SK-N-SH (cell line): ENCODE measurements around the gene TEX35. TPM values are rescaled to one million over a fixed set of nuclear protein-coding genes. Genes with fewer than 3 reads are reported as not detected.

ENCODE experiments used
- CTCF ChIA-PET: fragments of 300-600, 350-600 bp; formaldehyde crosslinking; extraction: SDS; loops from one replicate; lab custom pipeline; 2021; lab: Yijun Ruan, JAX
- POLR2A ChIA-PET: fragments of 350-600 bp; sonication (Branson Sonifier 250); formaldehyde crosslinking; extraction: SDS; loops from one replicate; lab custom pipeline; 2020; ENCODE audit warnings: antibody characterized with exemption, inconsistent platforms; lab: Yijun Ruan, JAX
- DNase-seq: peaks from one replicate; pipeline ENCODE4 v3.0.0; 2012
- H2AFZ ChIP-seq: fragments of 200-600 bp; sonication (generic); 2 replicates; pipeline ENCODE4 v1.8.1; 2016; ENCODE audit warnings: antibody characterized with exemption, mild to moderate bottlenecking, low read depth
- H3F3A ChIP-seq: fragments of 200-600 bp; sonication (generic); replicated peaks from 2 replicates; pipeline ENCODE3; 2016; ENCODE audit warnings: antibody characterized with exemption, mild to moderate bottlenecking; ENCODE audit not compliant: insufficient read depth
- H3K27ac ChIP-seq, 2 experiments: fragments of 200-500 bp in 1 of 2; fragments of 200-600 bp in 1 of 2; sonication (Bioruptor generic) in 1 of 2; sonication (generic), shearing (Covaris generic) in 1 of 2; 2 replicates each; pipeline versions ENCODE4 v1.5.1 to v1.6.1; 2014 to 2016; ENCODE audit warnings: low read depth in 2 of 2, inconsistent platforms in 1 of 2, low read length in 1 of 2, mild to moderate bottlenecking in 1 of 2, mixed read lengths in 1 of 2
- H3K27me3 ChIP-seq: fragments of 200-600 bp; sonication (generic), shearing (Covaris generic); 2 replicates; pipeline ENCODE4 v1.6.1; 2016; ENCODE audit warnings: mixed run types; ENCODE audit not compliant: insufficient read depth
- H3K36me3 ChIP-seq, 2 experiments: fragments of 200-500 bp in 1 of 2; fragments of 200-600 bp in 1 of 2; sonication (Bioruptor generic) in 1 of 2; sonication (generic) in 1 of 2; replicated peaks in 1 of 2; 2 replicates each; pipeline versions ENCODE3 to v1.5.1; 2014 to 2016; ENCODE audit warnings: low read length in 1 of 2, mild to moderate bottlenecking in 1 of 2; ENCODE audit not compliant: insufficient read depth in 2 of 2, control insufficient read depth in 1 of 2
- H3K4me1 ChIP-seq, 2 experiments: fragments of 200-500 bp in 1 of 2; fragments of 200-600 bp in 1 of 2; sonication (Bioruptor generic) in 1 of 2; sonication (generic), shearing (Covaris generic) in 1 of 2; 2 replicates each; pipeline versions ENCODE4 v1.5.1 to v1.6.1; 2014 to 2016; ENCODE audit warnings: low read depth in 1 of 2, low read length in 1 of 2, mixed run types in 1 of 2; ENCODE audit not compliant: insufficient read depth in 2 of 2, control insufficient read depth in 1 of 2
- H3K4me2 ChIP-seq: fragments of 200-600 bp; sonication (generic), shearing (Covaris generic); 2 replicates; pipeline ENCODE4 v1.6.1; 2017; ENCODE audit warnings: mixed run types
- H3K4me3 ChIP-seq, 2 experiments: fragments of 200-500 bp in 1 of 2; fragments of 200-600 bp in 1 of 2; sonication (Bioruptor generic) in 1 of 2; sonication (generic), shearing (Covaris generic) in 1 of 2; 2 replicates each; pipeline versions ENCODE4 v1.5.1 to v1.8.1; 2014 to 2016; ENCODE audit warnings: low read depth in 2 of 2, inconsistent platforms in 1 of 2, low read length in 1 of 2, mild to moderate bottlenecking in 1 of 2, mixed read lengths in 1 of 2, moderate library complexity in 1 of 2
- H3K79me2 ChIP-seq: fragments of 200-600 bp; sonication (generic); 2 replicates; pipeline ENCODE4 v1.8.1; 2017; ENCODE audit warnings: mild to moderate bottlenecking; ENCODE audit not compliant: insufficient read depth
- H3K9ac ChIP-seq: fragments of 200-600 bp; sonication (generic); 2 replicates; pipeline ENCODE4 v1.6.1; 2017; ENCODE audit warnings: mixed run types
- H3K9me2 ChIP-seq: fragments of 200-600 bp; sonication (generic); 2 replicates; pipeline ENCODE4 v1.6.1; 2017; ENCODE audit warnings: mixed run types
- H3K9me3 ChIP-seq: fragments of 200-600 bp; sonication (generic); 2 replicates; pipeline ENCODE4 v1.6.1; 2017; ENCODE audit warnings: mixed run types, mild to moderate bottlenecking, moderate library complexity
- H4K20me1 ChIP-seq: fragments of 200-600 bp; sonication (generic); 2 replicates; pipeline ENCODE4 v1.6.1; 2017; ENCODE audit warnings: mild to moderate bottlenecking, mixed run types; ENCODE audit not compliant: insufficient read depth
- EP300 ChIP-seq, 2 experiments: IDR thresholded peaks; 2 replicates each; pipeline versions ENCODE4 v1.4.0 to v1.6.1; 2012; ENCODE audit warnings: borderline replicate concordance in 1 of 2, low read depth in 1 of 2, low read length in 1 of 2
- EZH2phosphoT487 ChIP-seq: fragments of 200-600 bp; sonication (generic); IDR thresholded peaks from 2 replicates; pipeline ENCODE4 v1.6.1; 2017; ENCODE audit warnings: low read depth, mixed run types, mild to moderate bottlenecking, antibody characterized with exemption, moderate library complexity, borderline replicate concordance
- FOSL2 ChIP-seq: IDR thresholded peaks from 2 replicates; pipeline ENCODE4 v1.4.0; 2012; ENCODE audit warnings: low read depth, mild to moderate bottlenecking, moderate library complexity, borderline replicate concordance
- FOXJ3 ChIP-seq: sonication (generic); formaldehyde crosslinking; IDR thresholded peaks from 2 replicates; pipeline ENCODE4 v1.5.1; 2020; ENCODE audit warnings: mild to moderate bottlenecking, missing genetic modification reagents
- FOXM1 ChIP-seq: IDR thresholded peaks from 2 replicates; pipeline ENCODE4 v1.4.0; 2012; ENCODE audit warnings: low read depth, mild to moderate bottlenecking
- GABPA ChIP-seq: IDR thresholded peaks from 2 replicates; pipeline ENCODE4 v1.4.0; 2012; ENCODE audit warnings: low read depth, mild to moderate bottlenecking
- MEF2A ChIP-seq: IDR thresholded peaks from 2 replicates; pipeline ENCODE4 v1.4.0; 2012; ENCODE audit warnings: low read depth, borderline replicate concordance
- MXI1 ChIP-seq: IDR thresholded peaks from 2 replicates; pipeline ENCODE4 v1.6.1; 2012; ENCODE audit warnings: mild to moderate bottlenecking, low read depth, low read length, improper control_type of control experiment
- POLR2AphosphoS5 ChIP-seq: IDR thresholded peaks from 2 replicates; pipeline ENCODE4 v1.6.1; 2012; ENCODE audit warnings: low read depth, low read length
- RAD21 ChIP-seq: IDR thresholded peaks from 2 replicates; pipeline ENCODE4 v1.6.1; 2012; ENCODE audit warnings: mild to moderate bottlenecking, low read length
- RCOR1 ChIP-seq: fragments of 150-350 bp; IDR thresholded peaks from 2 replicates; pipeline ENCODE4 v1.6.1; 2017; ENCODE audit warnings: antibody characterized with exemption, low read length
- RXRA ChIP-seq: IDR thresholded peaks from 2 replicates; pipeline ENCODE4 v1.4.0; 2012; ENCODE audit warnings: low read depth, mild to moderate bottlenecking, borderline replicate concordance
- SIN3A ChIP-seq: IDR thresholded peaks from 2 replicates; pipeline ENCODE4 v1.6.1; 2012; ENCODE audit warnings: low read depth, mild to moderate bottlenecking, low read length, moderate library complexity, borderline replicate concordance
- SMC3 ChIP-seq: IDR thresholded peaks from 2 replicates; pipeline ENCODE4 v1.6.1; 2012; ENCODE audit warnings: low read depth, low read length, improper control_type of control experiment
- TAF1 ChIP-seq: IDR thresholded peaks from 2 replicates; pipeline ENCODE4 v1.6.1; 2012; ENCODE audit warnings: low read depth, mild to moderate bottlenecking, low read length, moderate library complexity, borderline replicate concordance
- YY1 ChIP-seq: IDR thresholded peaks from 2 replicates; pipeline ENCODE4 v1.4.0; 2012; ENCODE audit warnings: low read depth, mild to moderate bottlenecking
- whole genome bisulfite sequencing: methylation state at CpG from one replicate; pipeline ENCODE4 v1.1.6; 2017; ENCODE audit warnings: low lambda C conversion rate; 5-methylcytosine and 5-hydroxymethylcytosine counted together
- polyA plus RNA-seq, 3 experiments: library from polyadenylated mRNA; depleted of rRNA; stranded (reverse); fragments of >200 nt; gene quantifications; 2 replicates each; pipeline ENCODE4 v1.2.3, GENCODE V29; 2012
- TF ChIP-seq, protein P1 (sequence below): IDR thresholded peaks from 2 replicates; pipeline ENCODE4; 2012
- TF ChIP-seq, protein P2 (sequence below): fragments of 150-350 bp; IDR thresholded peaks from 2 replicates; pipeline ENCODE4 v1.6.1; 2017; ENCODE audit warnings: antibody characterized with exemption, low read length, low read depth, borderline replicate concordance

TEX35 gene
- polyA plus RNA-seq, 1 of the 3 experiments (the other 2 are of a cell fraction): 0.03 TPM

DNA sequence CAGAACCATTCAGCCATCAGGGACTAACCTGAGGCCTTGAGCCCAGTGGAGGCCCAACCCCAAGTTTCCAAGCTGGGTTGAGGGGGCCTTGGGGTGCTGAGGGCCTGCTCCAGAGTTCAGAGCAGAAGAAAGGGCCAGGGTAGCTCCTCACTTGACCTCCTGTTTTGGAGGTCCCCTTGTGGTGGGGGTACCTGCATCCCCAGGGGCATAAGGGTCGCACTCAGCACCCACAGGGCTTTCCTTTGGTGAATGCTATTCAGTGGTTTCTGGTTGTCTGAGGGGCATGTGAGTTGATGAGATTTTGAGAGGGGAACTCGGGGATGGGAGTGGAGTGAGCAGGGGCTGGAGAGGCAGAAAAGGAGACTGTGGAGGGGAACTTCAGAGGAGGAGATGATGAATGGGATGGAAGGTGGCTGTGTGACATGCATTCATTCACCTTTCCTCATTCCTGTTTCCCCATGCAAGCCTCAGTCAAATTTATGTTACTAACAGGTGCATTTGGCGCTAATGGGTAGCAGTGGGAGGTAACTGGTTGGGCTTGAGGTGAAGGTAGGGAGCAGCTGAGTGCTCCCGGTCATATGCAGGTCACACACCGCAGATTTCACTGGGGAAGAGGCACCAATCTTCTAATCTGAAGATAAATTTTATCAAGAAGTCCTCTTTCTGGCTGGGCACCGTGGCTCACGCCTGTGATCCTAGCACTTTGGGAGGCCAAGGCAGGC is 50.4 kb downstream of the TEX35 start:
- Histone ChIP-seq H3K36me3 (no peaks in the 10 kb centered on the region), H3K27ac (no peak overlapping the region)
- no peak for TF ChIP-seq SMC3
- TF ChIP-seq, protein P1, sequence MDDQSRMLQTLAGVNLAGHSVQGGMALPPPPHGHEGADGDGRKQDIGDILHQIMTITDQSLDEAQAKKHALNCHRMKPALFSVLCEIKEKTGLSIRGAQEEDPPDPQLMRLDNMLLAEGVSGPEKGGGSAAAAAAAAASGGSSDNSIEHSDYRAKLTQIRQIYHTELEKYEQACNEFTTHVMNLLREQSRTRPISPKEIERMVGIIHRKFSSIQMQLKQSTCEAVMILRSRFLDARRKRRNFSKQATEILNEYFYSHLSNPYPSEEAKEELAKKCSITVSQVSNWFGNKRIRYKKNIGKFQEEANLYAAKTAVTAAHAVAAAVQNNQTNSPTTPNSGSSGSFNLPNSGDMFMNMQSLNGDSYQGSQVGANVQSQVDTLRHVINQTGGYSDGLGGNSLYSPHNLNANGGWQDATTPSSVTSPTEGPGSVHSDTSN: no peak
- no peak for TF ChIP-seq SIN3A
- no peak for TF ChIP-seq RAD21
- TF ChIP-seq FOXJ3 (CRISPR knock-in tag): no peak
- no peak for TF ChIP-seq FOXM1
- TF ChIP-seq MXI1: no peak
- no peak for TF ChIP-seq EZH2phosphoT487
- TF ChIP-seq, protein P2, sequence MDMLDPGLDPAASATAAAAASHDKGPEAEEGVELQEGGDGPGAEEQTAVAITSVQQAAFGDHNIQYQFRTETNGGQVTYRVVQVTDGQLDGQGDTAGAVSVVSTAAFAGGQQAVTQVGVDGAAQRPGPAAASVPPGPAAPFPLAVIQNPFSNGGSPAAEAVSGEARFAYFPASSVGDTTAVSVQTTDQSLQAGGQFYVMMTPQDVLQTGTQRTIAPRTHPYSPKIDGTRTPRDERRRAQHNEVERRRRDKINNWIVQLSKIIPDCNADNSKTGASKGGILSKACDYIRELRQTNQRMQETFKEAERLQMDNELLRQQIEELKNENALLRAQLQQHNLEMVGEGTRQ: no peak
- TF ChIP-seq GABPA: no peak
- TF ChIP-seq POLR2AphosphoS5: no peak
- TF ChIP-seq TAF1: no peak
- no peak for TF ChIP-seq RCOR1
- no peak for TF ChIP-seq FOSL2
- TF ChIP-seq EP300 (IDR thresholded peaks at IDR 0.05; ENCODE audit: borderline replicate concordance in 1 of 2, low read depth in 1 of 2, low read length in 1 of 2): no peak
- TF ChIP-seq YY1: no peak
- TF ChIP-seq RXRA: no peak
- TF ChIP-seq MEF2A: no peak
- TF ChIP-seq, all 33 proteins: peak for 0
- H3K4me3 ChIP-seq: no peak overlapping the region
- H3K79me2 ChIP-seq: no peaks in the 10 kb centered on the region
- no peaks in the 10 kb centered on the region for H4K20me1 ChIP-seq
- no peak overlapping the region for H3K4me2 ChIP-seq
- ChIA-PET POLR2A (no interaction called here), CTCF (interaction anchor here (4.4 kb wide), 1 partner anchor 21 kb away, joined by 22 read pairs; no protein-coding TSS in a partner anchor)
- WGBS: 92% methylated on average over 7 of the region's 7 CpGs
- H2AFZ ChIP-seq: no peak overlapping the region
- H3K27me3 ChIP-seq: no peaks in the 10 kb centered on the region
- DNase-seq: no peak
- no peaks in the 10 kb centered on the region for H3F3A ChIP-seq
- H3K9me3 ChIP-seq: no peaks in the 10 kb centered on the region
- H3K4me1 ChIP-seq: no peaks in the 10 kb centered on the region; a peak in 1 of 4 replicates
- no peak overlapping the region for H3K9ac ChIP-seq
- no peaks in the 10 kb centered on the region for H3K9me2 ChIP-seq
